GM19238 (cell line): Measurements from ENCODE around the gene DUOXA1.
"Not testable (repeated sequence)": the region's sequence is repeated elsewhere in the genome, so short reads cannot be mapped to it uniquely, and the experiment has no call there.

Source experiments
- DNase-seq: peaks from one replicate; pipeline ENCODE4 v3.0.0; 2011; ENCODE audit warnings: low spot score; ENCODE audit not compliant: insufficient read length

Gene DUOXA1

GRCh38 chr15:45114076-45114750, 15.5 kb downstream of the DUOXA1 start, which contains the start of the genes DUOX2 and DUOXA2:
Gene DUOX2, minus strand, starts transcription at chr15:45114172. Its CDS starts 761 bp downstream, at chr15:45113411.
Gene DUOXA2, plus strand, starts transcription at chr15:45114326. Its CDS starts 280 bp downstream, at chr15:45114606.
- DNase-seq: no peak

- no peak for DNase-seq
Observed at GRCh38 chr15:45113380-45113990, 16.2 kb downstream of the DUOXA1 start.

DNA sequence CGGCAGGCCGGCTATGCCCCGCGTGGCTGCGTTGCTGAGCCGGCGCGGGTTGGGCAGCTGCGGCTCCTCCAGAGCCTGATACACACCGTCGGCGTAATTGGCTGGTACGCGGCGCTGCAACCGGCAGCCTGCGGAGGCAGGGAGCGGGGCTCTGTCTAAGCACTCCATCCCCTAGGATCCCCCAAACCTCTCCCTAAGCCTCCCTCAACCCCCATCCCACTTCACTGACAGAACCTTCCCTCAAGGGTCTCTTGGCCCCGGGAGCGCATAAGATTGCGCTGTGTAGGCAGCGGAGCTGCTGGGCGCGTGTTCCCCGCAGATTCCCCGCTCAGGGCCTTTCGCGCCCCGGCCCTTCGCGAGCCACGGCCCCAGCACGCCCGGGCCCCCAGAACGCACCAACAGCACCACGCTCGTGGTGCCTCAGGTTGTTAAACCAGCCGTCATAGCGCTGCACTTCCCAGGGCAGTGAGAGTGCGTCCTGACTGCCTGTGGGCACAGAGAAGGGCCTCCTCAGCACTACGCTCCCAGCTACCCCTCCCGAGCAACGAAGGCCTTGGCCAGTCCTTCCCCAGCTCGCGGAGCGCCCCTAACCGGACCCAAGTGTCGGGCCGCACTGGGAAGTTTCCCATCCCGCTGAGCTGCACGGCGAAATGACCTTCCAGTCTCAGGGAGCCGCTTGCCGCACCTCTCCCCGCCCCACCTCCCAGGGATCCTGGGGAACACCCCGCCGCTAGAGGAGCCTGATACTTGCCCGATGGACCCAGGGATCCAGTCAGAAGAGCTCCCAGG, 16.9 kb downstream of the DUOXA1 start:
- no peak for DNase-seq

DNA sequence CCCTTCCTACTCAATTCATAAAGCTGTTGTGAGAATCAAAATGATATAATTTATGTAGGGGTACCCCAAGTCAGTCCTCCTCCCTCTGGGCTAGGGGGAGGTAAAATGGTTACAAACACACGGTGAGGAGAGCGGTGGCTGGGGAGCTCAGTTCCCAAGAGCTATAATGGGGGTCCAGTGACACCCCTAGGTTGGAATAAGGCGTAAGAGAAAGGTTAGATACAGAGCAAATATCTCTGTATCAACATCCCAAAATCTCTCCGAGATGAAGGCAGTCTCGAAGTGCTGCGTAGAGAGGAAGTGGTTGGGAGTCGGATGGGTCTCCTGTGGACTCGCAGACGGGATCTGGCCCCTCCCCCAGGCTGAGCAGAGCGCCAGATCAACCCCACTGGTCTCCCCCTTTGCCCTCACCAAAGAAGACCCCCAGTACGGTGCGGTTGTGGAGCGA, 17.5 kb downstream of the DUOXA1 start:
- DNase-seq: no peak

DNA sequence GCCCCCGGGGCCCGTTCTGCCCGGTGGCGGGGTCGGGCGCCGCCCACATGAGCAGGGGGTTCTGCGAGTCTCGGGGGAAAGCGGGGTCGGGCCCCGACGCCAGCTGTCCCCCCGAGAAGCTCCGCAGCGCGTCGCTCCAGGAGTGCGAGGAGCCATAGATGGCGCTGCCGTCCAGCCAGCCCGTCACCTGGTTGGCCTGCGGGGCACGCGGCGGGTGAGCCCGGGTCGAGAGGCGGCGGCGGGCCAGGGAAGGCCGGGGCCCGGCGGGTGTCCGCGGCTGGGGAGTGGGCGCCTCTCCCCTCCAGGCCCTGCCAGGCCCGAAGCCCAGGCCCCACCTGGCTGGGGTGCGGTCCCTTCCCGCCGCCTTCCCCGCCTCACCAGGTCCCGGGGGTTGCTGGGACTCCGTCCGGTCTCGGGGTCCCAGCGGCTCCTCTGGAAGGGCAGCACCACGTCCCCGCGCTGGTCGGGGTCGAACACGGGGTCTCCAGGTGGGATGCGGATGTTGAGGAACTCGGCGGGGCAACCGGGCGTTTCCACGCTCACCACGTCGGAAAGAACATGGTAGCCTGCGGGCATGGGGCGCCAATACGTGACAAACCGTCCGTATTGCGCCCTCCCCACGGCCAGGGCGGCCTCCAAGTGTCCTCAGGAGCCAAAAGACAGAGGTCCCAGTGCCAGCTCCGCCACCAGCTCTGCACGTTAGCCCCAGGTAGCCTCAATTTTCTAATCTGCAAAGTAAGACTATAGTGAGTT, 18.1 kb downstream of the DUOXA1 start:
- DNase-seq: no peak

- DNase-seq: no peak
Observed at GRCh38 chr15:45110256-45110820, 19.3 kb downstream of the DUOXA1 start.

DNA sequence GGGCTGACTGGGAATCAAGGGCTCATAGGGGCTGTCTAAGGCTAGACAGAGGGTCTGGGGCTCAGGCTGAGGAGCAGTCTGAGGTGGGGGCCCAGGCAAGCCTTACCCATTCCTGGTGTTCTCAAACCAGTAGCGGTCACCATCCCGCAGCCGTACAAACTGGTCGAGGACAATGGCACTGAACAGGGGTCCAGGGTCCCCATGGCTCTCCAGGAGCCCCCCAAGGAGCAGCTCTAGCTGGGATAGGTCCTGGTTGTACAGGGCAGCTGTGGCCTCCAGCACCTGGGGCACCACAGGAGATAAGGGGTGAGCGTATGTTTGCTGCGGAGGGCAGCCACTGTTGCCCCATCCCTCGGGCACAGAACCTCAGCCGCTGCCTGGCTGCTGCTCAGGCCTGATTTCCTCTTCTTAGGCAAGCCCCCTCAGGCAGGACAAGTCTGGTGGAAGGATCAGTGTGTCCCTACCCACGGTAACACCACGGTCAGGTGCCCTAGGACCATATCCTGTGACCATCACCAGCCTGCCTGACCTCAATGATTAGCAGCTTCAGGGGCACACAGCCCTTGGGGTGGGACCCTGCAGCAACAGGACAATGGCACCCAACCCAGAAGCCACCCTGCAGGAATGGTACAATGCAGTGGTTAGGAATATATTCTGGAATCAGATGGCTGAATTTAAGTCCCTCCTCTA, 21.6 kb downstream of the DUOXA1 start:
- no peak for DNase-seq

DNA sequence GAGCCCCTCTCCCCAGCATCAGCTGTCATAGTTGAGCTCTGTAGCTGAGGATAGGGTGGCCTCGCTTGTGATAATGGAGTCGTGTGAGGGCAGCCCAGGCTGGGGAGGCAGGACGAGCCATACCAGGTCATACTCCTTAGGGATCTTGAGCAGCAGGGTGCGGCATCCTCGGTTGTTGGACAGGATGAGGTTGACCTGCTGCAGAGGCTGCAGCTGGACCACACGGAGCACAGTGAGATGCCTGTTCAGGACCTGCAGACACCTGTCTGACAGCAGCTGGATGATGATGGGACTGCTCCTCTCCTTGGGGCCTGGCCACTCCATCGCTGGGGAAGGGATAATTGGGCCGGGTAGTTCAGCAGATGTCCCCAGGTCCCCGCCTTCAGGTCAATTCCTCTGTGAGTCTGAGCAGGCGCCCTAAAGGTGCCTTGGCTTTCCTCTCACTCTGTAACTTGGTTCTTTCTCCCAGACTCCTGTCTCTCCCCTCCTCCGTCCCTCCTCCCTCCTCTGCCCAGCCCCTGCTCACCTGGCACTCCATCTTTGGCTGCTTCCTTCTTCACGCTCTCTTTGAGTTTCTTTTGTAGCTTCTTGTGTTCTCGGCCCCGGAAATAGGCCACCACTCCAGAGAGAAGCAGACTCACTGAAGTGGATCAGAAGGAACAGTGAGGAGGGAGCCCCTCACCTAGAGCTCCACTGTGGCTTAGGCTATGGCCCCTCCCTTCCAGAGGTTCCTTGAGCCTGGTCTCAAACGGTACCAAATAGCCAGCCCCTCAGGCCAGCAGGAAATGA, 23.5 kb downstream of the DUOXA1 start:
- no peak for DNase-seq

GRCh38 chr15:45105586-45105985, 24.1 kb downstream of the DUOXA1 start:
- DNase-seq: no peak

GRCh38 chr15:45104170-45104569, 25.5 kb downstream of the DUOXA1 start:
- DNase-seq: not testable (repeated sequence)

GRCh38 chr15:45102226-45102625, 27.5 kb downstream of the DUOXA1 start:
- DNase-seq: no peak

DNA sequence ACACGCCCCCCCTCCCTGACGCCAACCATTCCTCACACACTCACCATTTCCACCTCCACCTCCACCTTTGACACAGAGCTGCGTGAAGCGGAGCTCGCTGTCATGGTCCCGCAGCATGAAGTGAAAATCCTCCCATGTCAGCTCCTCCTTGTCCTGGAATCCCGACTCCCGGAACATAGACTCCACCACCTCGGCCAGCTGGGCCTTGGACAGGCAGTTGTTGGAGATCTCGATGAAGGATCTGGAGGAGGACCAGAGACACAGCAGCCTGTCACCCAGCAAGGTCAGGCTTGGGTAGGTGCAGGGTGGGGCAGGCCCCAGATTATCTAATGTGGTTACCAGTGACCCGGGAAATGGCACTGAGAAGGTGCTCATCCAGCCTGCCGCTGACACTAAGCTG, 27.9 kb downstream of the DUOXA1 start:
- DNase-seq: no peak

GRCh38 chr15:45100884-45101625, 28.6 kb downstream of the DUOXA1 start:
- DNase-seq: no peak

- no peak for DNase-seq
Observed at GRCh38 chr15:45099549-45100165, 30.0 kb downstream of the DUOXA1 start.

DNA sequence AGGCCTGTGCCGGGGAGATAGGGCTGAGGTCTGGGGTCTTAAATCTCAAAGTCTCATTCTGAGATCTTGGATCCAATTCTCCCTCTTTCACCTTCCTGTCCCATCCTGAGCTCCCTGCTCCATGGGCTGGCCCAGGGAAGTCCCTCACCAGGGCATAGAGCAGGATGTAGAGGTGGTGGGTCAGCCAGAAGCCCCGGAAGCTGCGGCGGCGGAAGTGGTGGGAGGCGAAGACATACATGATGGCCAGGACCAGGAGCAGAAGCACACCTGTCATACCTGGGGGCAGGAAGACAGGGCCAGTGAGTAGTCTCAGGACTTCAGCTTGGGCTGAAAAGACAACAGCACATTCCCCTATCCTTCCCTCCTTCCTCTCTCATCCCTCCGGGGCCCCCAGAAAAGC, 32.2 kb downstream of the DUOXA1 start:
- DNase-seq: no peak

DNA sequence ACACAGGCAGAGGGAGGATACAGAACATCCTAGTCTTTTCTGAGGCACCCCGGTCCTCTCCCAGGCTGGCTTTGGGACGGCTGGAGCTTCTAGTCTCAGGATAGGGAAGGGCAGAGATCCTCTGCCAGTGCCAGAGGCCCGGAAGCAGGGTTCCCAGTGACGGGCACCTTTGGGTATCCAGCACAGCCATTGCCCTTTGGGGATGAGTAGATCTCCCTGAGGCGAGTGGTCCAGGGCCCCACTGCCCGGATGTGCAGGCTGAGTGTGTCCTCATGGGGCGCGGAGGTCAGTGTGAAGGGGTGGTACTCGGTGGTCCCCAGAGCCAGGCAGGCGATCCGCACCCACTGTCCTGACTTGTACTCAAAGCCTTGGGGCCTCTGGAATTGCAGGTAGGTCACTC, 34.0 kb downstream of the DUOXA1 start:
- no peak for DNase-seq

DNA sequence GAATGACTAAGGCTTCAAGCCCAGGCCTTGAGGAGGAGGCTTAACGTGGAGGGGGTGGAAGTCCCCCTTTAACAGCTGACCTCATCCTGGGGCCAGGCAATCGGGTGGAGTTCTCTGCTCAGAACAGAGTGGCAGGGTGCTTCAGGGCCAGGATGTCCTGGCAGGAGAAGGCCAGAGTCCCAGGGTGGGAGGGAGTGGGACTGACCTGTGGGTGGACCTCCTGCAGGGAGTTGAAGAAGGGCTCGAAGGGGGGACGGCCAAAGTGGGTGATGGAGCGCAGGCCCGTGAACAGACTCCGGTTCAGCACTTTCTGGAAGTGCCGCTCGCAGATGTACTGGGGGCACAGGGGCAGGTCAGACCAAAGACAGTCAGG, 35.3 kb downstream of the DUOXA1 start:
- DNase-seq: no peak

DNA sequence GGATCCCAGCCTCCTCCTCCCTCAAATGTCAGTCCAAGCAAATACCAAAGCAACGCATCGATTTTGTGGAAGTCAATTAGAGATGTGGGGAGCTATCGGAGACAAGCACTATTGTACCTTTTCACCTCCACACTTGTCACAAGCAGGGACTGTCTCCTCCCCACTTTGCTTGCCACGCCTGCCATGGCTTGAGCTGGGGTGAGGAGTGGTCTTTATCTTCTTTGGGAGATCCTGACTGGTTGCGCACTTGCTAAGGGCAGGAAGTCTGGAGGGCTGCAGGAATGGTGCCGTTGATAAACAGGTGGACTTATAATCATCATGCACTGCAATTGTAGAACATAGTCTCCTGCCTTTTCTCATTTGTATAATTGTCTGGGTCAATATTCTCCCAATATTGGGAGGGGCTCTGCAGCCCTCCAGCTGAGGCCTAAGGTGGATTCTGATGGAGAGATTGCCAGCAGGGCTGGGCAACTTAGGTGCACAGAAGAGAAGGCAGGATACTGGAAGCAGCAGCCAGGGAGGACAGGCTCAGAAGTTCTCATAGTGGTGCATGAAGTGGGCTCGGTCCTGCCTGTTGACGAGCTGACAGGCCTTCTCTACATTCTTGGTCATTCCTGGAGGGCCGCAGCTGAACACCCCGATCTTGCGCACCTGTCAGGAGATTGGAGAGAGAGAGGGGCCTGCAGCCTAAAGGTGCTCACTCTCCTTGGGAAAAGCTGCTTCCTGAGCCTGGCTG, 35.9 kb downstream of the DUOXA1 start:
- DNase-seq: no peak
